HepG2 (cell line): ENCODE results near the gene TEX35. TPM values are rescaled to one million over a fixed set of nuclear protein-coding genes. Genes with fewer than 3 reads are reported as not detected.

Experiments used
- ATAC-seq: fragments of 200-7000 bp; cut with Tn5 transposase; 3 replicates; pipeline ENCODE4 v1.9.1; 2020; ENCODE audit warnings: mild to moderate bottlenecking, moderate library complexity
- BruUV-seq: library from RNA; stranded (reverse); fragments of 400-500 nt; replicated peaks from 2 replicates; lab custom pipeline; 2021; lab: Mats Ljungman, UMichigan
- CTCF ChIA-PET: fragments of 300-600 bp; formaldehyde crosslinking; extraction: SDS; loops from one replicate; lab custom pipeline; 2021; ENCODE audit warnings: low total read pairs, inconsistent platforms, low intra/inter-chr PET ratio; lab: Yijun Ruan, JAX
- POLR2A ChIA-PET: fragments of 350-600 bp; sonication (Branson Sonifier 250); formaldehyde crosslinking; loops from one replicate; lab custom pipeline; 2020; ENCODE audit warnings: antibody characterized with exemption, inconsistent platforms; lab: Yijun Ruan, JAX
- DNase-seq: peaks from one replicate; pipeline ENCODE4 v3.0.0-alpha.2; 2015; ENCODE audit warnings: low spot score
- FAIRE-seq: peaks from 3 replicates; lab custom pipeline; 2011; peaks lifted over from hg19 to GRCh38; lab: Jason Lieb, UNC
- H2AFZ ChIP-seq: one replicate; pipeline ENCODE4 v1.6.1; 2011; ENCODE audit warnings: low read length, inconsistent platforms
- H3K27ac ChIP-seq: fragments of 300-600 bp; 3 replicates; pipeline ENCODE4 v1.8.0; 2011; ENCODE audit warnings: mixed run types, mild to moderate bottlenecking, mixed read lengths, low read length, inconsistent platforms; ENCODE audit not compliant: insufficient read depth; ENCODE audit errors: extremely low read length
- H3K27me3 ChIP-seq, 2 experiments: fragments of 200-600 bp in 1 of 2; 2 replicates in 1 of 2; 3 replicates in 1 of 2; pipeline versions ENCODE4 v1.6.0 to v1.8.0; 2011; ENCODE audit warnings: low read length in 2 of 2, mild to moderate bottlenecking in 2 of 2, moderate library complexity in 2 of 2, inconsistent platforms in 1 of 2; ENCODE audit not compliant: insufficient read depth in 2 of 2, control insufficient read depth in 1 of 2
- H3K36me3 ChIP-seq, 2 experiments: fragments of 200-600 bp in 1 of 2; replicated peaks in 1 of 2; 2 replicates in 1 of 2; 3 replicates in 1 of 2; pipeline versions ENCODE4 v1.5.1 to v1.8.0; 2011; ENCODE audit warnings: low read length in 2 of 2, inconsistent platforms in 1 of 2; ENCODE audit not compliant: insufficient read depth in 2 of 2, control insufficient read depth in 1 of 2
- H3K4me1 ChIP-seq: 2 replicates; pipeline ENCODE4 v1.5.1; 2012; ENCODE audit warnings: low read length, inconsistent platforms; ENCODE audit not compliant: insufficient read depth
- H3K4me2 ChIP-seq: 2 replicates; pipeline ENCODE4 v1.6.0; 2011; ENCODE audit warnings: low read depth, low read length, inconsistent platforms
- H3K4me3 ChIP-seq, 3 experiments: fragments of 200-600 bp in 1 of 3; sonication (generic), shearing (Covaris generic) in 1 of 3; replicated peaks in 1 of 3; 2 replicates each; pipeline ENCODE4 v1.5.1; 2011 to 2016; ENCODE audit warnings: low read length in 3 of 3, inconsistent platforms in 2 of 3, low read depth in 2 of 3, mild to moderate bottlenecking in 2 of 3, control low read depth in 1 of 3, mixed read lengths in 1 of 3; ENCODE audit not compliant: insufficient read depth in 1 of 3
- H3K79me2 ChIP-seq: one replicate; pipeline ENCODE4 v1.6.1; 2011; ENCODE audit warnings: low read length, inconsistent platforms; ENCODE audit not compliant: insufficient read depth
- H3K9ac ChIP-seq: 2 replicates; pipeline ENCODE4 v1.6.0; 2011; ENCODE audit warnings: mild to moderate bottlenecking, low read depth, low read length, inconsistent platforms; ENCODE audit not compliant: insufficient read depth
- H3K9me3 ChIP-seq: 2 replicates; pipeline ENCODE4 v1.5.1; 2012; ENCODE audit warnings: mild to moderate bottlenecking, low read length
- H4K20me1 ChIP-seq: 2 replicates; pipeline ENCODE4 v1.6.0; 2011; ENCODE audit warnings: inconsistent platforms, mild to moderate bottlenecking, low read length, moderate library complexity; ENCODE audit not compliant: insufficient read depth
- CEBPZ ChIP-seq: IDR thresholded peaks from 2 replicates; pipeline ENCODE4 v1.6.1; 2012; ENCODE audit warnings: low read length, improper control_type of control experiment
- ELF4 ChIP-seq: sonication (generic); formaldehyde crosslinking; IDR thresholded peaks from 2 replicates; pipeline ENCODE4 v1.5.0; 2020; ENCODE audit warnings: missing genetic modification reagents, mild to moderate bottlenecking, moderate library complexity, borderline replicate concordance
- NR2F2 ChIP-seq: IDR thresholded peaks from 2 replicates; pipeline ENCODE4 v1.6.1; 2012; ENCODE audit warnings: low read depth, inconsistent platforms, borderline replicate concordance
- ONECUT2 ChIP-seq: sonication (generic); formaldehyde crosslinking; IDR thresholded peaks from 2 replicates; pipeline ENCODE4 v1.4.0; 2020; ENCODE audit warnings: missing genetic modification reagents
- PRPF4 ChIP-seq: fragments of 200-400 bp; formaldehyde crosslinking; IDR thresholded peaks from 2 replicates; pipeline ENCODE4 v1.6.1; 2016; ENCODE audit warnings: low read length, low read depth; ENCODE audit not compliant: poor library complexity, severe bottlenecking
- ZBTB43 ChIP-seq: sonication (generic); formaldehyde crosslinking; conservative IDR thresholded peaks from 2 replicates; pipeline ENCODE4 v1.4.0; 2020; ENCODE audit warnings: missing genetic modification reagents
- ZNF407 ChIP-seq: sonication (generic); formaldehyde crosslinking; IDR thresholded peaks from one replicate; pipeline ENCODE4 v1.5.1; 2020; ENCODE audit warnings: mild to moderate bottlenecking, missing genetic modification reagents; ENCODE audit errors: not compliant biosample characterization
- ZNF709 ChIP-seq: sonication (generic); formaldehyde crosslinking; IDR thresholded peaks from 2 replicates; pipeline ENCODE4 v1.5.0; 2020; ENCODE audit warnings: mild to moderate bottlenecking, missing genetic modification reagents
- ZNF766 ChIP-seq: sonication (generic); formaldehyde crosslinking; IDR thresholded peaks from 2 replicates; pipeline ENCODE4 v1.5.0; 2020; ENCODE audit warnings: missing genetic modification reagents, borderline replicate concordance
- ZNF879 ChIP-seq: sonication (generic); formaldehyde crosslinking; IDR thresholded peaks from 2 replicates; pipeline ENCODE4 v1.8.1; 2023; ENCODE audit warnings: missing genetic modification reagents
- WGBS: methylation state at CpG from one replicate; pipeline ENCODE4 v1.1.6; 2017; ENCODE audit warnings: low lambda C conversion rate; 5-methylcytosine and 5-hydroxymethylcytosine counted together
- in situ Hi-C: cut with HindIII; loops from 2 replicates; pipeline ENCODE4 v1.10.0; 2017; ENCODE audit warnings: low pct_unique_long_range_greater_than_20kb; ENCODE audit not compliant: extremely low pct_ligation_motif_present
- intact Hi-C: fragments of 100-400 bp; cut with micrococcal nuclease; formaldehyde crosslinking; loops from one replicate; pipeline ENCODE4 v1.10.0; 2022; ENCODE audit not compliant: unreplicated experiment
- polyA plus RNA-seq, 8 experiments: library from polyadenylated mRNA; depleted of rRNA in 3 of 8; stranded (reverse) in 7 of 8; unstranded in 1 of 8; fragments of >200 nt; fragmentation: Illumina TruSeq in 4 of 8; extraction: Trizol in 4 of 8; gene quantifications; 2 replicates each; pipeline versions ENCODE4 v1.2.1 to v1.2.3, GENCODE V29; 2011 to 2016; ENCODE audit warnings: low read depth in 4 of 8, missing spikeins in 1 of 8, mixed read lengths in 1 of 8; ENCODE audit not compliant: insufficient read depth in 1 of 8
- total RNA-seq, 5 experiments: library from RNA; depleted of rRNA; stranded (reverse); fragments of >200 nt; fragmentation: Illumina TruSeq; extraction: Trizol; gene quantifications; 2 replicates each; pipeline ENCODE4 v1.2.3, GENCODE V29; 2016; ENCODE audit warnings: low read depth in 1 of 5

TEX35 gene
- total and polyA plus RNA-seq, 2 of the 13 experiments (the other 11 are each of a cell fraction or from before 2014, with no cell fraction given), result not detected

GRCh38 chr1:178495741-178496409 lies 17.0 kb upstream of the TEX35 start:
- 40% methylated on average over 9 of the region's 16 CpGs for WGBS
- no peak for ATAC-seq
- Histone ChIP-seq H2AFZ (no peak overlapping the region), H3K27me3 (peaks cover 7 to 44% of the 10 kb centered on the region in 2 experiments; a peak in 4 of 5 replicates), H3K27ac (no peak overlapping the region), H3K4me3 (no peak overlapping the region), H4K20me1 (no peaks in the 10 kb centered on the region), H3K36me3 (no peaks in the 10 kb centered on the region), H3K9ac (no peak overlapping the region), H3K9me3 (no peaks in the 10 kb centered on the region), H3K4me2 (no peak overlapping the region), H3K79me2 (no peaks in the 10 kb centered on the region), H3K4me1 (peaks cover 9% of the 10 kb centered on the region; the same call in 1 of the 2 replicates)
- in situ Hi-C loops, result no loop called here
- intact Hi-C loops, result no loop called here
- FAIRE-seq, result no peak
- CTCF ChIA-PET, result no interaction called here
- POLR2A ChIA-PET, result no interaction called here
- no peak for DNase-seq
- BruUV-seq, result no TSS peak
- TF ChIP-seq ZNF407, result no peak
- TF ChIP-seq NR2F2, result no peak
- TF ChIP-seq ZBTB43 (CRISPR knock-in tag), result no peak
- TF ChIP-seq ONECUT2 (CRISPR knock-in tag), result no peak
- TF ChIP-seq PRPF4, result no peak
- TF ChIP-seq ZNF879 (CRISPR knock-in tag), result no peak
- TF ChIP-seq CEBPZ, result no peak
- no peak for TF ChIP-seq ELF4 (CRISPR knock-in tag)
- TF ChIP-seq ZNF709 (CRISPR knock-in tag), result no peak
- no peak for TF ChIP-seq ZNF766
